CD4-positive, alpha-beta T cell (primary cell): ENCODE results near the gene CMIP. TPM values are rescaled to one million over a fixed set of nuclear protein-coding genes. Genes with fewer than 3 reads are reported as not detected.

ENCODE experiments used
- ATAC-seq: fragments of 200-7000 bp; cut with Tn5 transposase; one replicate; pipeline ENCODE4 v1.10.0; 2022; ENCODE audit warnings: mild to moderate bottlenecking; ENCODE audit not compliant: poor library complexity
- CTCF ChIA-PET: fragments of 350-600 bp; sonication (Branson Sonifier 250); formaldehyde crosslinking; loops from one replicate; lab custom pipeline; 2021; ENCODE audit warnings: antibody characterized with exemption, inconsistent platforms; lab: Charles Lee
- POLR2A ChIA-PET: fragments of 350-600 bp; sonication (Branson Sonifier 250); formaldehyde crosslinking; loops from one replicate; lab custom pipeline; 2021; ENCODE audit warnings: antibody characterized with exemption, inconsistent platforms; lab: Charles Lee
- DNase-seq, 14 experiments: peaks; one replicate each; pipeline ENCODE4 v3.0.0-alpha.2; 2013 to 2020; ENCODE audit warnings: mixed read lengths in 2 of 14
- H3K27ac ChIP-seq, 2 donors: one replicate each; pipeline versions ENCODE4 v1.5.1 to v1.7.0; 2013; ENCODE audit warnings: low read length in 2 of 2, low read depth in 1 of 2, mild to moderate bottlenecking in 1 of 2
- H3K27me3 ChIP-seq, 2 experiments: 1 replicate in 1 of 2; 2 replicates in 1 of 2; pipeline versions ENCODE4 v1.6.1 to v1.7.0; 2013; ENCODE audit warnings: low read length in 2 of 2, control low read depth in 1 of 2, mild to moderate bottlenecking in 1 of 2, moderate library complexity in 1 of 2; ENCODE audit not compliant: insufficient read depth in 2 of 2, control insufficient read depth in 1 of 2
- H3K36me3 ChIP-seq: one replicate; pipeline ENCODE4 v1.6.1; 2013; ENCODE audit warnings: low read length, control low read depth; ENCODE audit not compliant: insufficient read depth
- H3K4me1 ChIP-seq: one replicate; pipeline ENCODE4 v1.6.1; 2013; ENCODE audit warnings: low read length, control low read depth; ENCODE audit not compliant: insufficient read depth
- H3K4me3 ChIP-seq: one replicate; pipeline ENCODE4 v1.5.1; 2013; ENCODE audit warnings: mild to moderate bottlenecking, low read length, moderate library complexity
- H3K9me3 ChIP-seq, 2 experiments: 1 replicate in 1 of 2; 2 replicates in 1 of 2; pipeline versions ENCODE4 v1.6.1 to v1.7.0; 2013; ENCODE audit warnings: low read length in 2 of 2, mild to moderate bottlenecking in 2 of 2, control low read depth in 1 of 2, moderate library complexity in 1 of 2; ENCODE audit not compliant: control insufficient read depth in 1 of 2, insufficient read depth in 1 of 2
- H3K27ac Mint-ChIP-seq: one replicate; pipeline ENCODE4 v1.8.0; 2020; ENCODE audit warnings: mixed read lengths
- H3K27me3 Mint-ChIP-seq: one replicate; pipeline ENCODE4 v1.8.0; 2021; ENCODE audit warnings: mixed read lengths
- H3K36me3 Mint-ChIP-seq: one replicate; pipeline ENCODE4 v1.8.0; 2021; ENCODE audit warnings: low read depth, mixed read lengths
- H3K4me1 Mint-ChIP-seq: one replicate; pipeline ENCODE4 v1.8.0; 2021; ENCODE audit warnings: low read depth, mixed read lengths
- H3K4me3 Mint-ChIP-seq: one replicate; pipeline ENCODE4 v1.8.0; 2020; ENCODE audit warnings: mild to moderate bottlenecking, mixed read lengths
- H3K9me3 Mint-ChIP-seq: one replicate; pipeline ENCODE4 v1.8.0; 2020; ENCODE audit warnings: mixed read lengths
- CTCF ChIP-seq: fragments of 200-600 bp; IDR thresholded peaks from one replicate; pipeline ENCODE4 v1.8.0; 2022; ENCODE audit warnings: antibody characterized with exemption, mild to moderate bottlenecking
- intact Hi-C, 2 experiments: fragments of 100-400 bp; cut with DNase I in 1 of 2; cut with micrococcal nuclease in 1 of 2; formaldehyde crosslinking; loops; one replicate each; pipeline versions ENCODE4 v1.15.1 to v1.9.0; 2023 to 2025; cut with DNase I, micrococcal nuclease
- total RNA-seq, 174 experiments: library from RNA in 2 of 174; stranded (reverse) in 2 of 174; gene quantifications; one replicate each; pipeline ENCODE4 v1.2.3 and lab custom pipeline; 2021 to 2026

CMIP gene
- total RNA-seq, 2 experiments from 2014 or later: 33.5 to 35.3 TPM

DNA sequence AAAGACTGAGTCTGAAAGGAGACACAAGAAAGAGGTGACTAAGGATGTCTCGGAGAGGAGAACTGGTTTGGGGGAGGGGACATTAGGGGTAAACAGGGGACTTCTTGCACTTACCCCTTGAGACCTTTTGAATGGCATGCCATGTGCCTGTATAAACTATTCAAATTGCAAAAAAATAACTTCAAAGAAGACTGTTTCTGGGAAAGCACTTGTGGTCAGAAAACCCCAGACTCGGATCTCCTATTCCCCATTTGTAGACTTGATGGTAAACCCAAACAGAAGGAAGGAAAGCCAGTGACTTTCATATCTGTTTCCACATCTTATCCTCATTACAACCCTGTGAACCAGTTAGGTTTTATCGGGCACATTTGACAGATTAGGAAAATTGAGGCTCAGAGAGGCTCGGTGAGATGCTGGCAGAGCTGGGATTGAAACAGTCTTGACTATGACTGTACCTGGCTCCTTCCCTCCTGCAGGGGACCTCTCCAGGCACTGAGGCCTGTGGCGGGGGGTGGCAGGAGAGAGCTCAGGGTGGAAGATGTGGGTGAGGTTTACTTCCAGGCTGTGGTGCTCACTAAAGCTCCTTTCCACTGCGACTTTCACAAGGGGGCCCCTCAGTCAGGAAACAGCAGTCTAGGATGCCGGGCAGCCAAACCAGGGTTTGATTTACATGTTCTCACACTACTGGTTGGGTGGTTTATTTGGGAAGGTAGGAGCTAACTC, 304.0 kb downstream of the CMIP start:
- H3K9me3 Mint-ChIP-seq: no peaks in the 10 kb centered on the region
- H3K27me3 ChIP-seq: no peaks in the 10 kb centered on the region
- no peak for TF ChIP-seq CTCF
- peaks cover 10% of the 10 kb centered on the region for H3K4me1 Mint-ChIP-seq
- H3K27ac Mint-ChIP-seq: no peak overlapping the region
- no peak overlapping the region for H3K27ac ChIP-seq
- no peaks in the 10 kb centered on the region for H3K9me3 ChIP-seq
- POLR2A ChIA-PET: no interaction called here
- H3K4me3 ChIP-seq: no peak overlapping the region
- ATAC-seq (no peak), DNase-seq (no peak)
- intact Hi-C loops: loop anchor here in 1 of 2 experiments (5.0 kb wide), 1 partner anchor 264 kb away; the partner anchor contains the start of gene SDR42E1
- no peaks in the 10 kb centered on the region for H3K27me3 Mint-ChIP-seq
- H3K36me3 ChIP-seq: no peaks in the 10 kb centered on the region
- no peak overlapping the region for H3K4me3 Mint-ChIP-seq
- CTCF ChIA-PET: no interaction called here
- H3K4me1 ChIP-seq: peaks cover 14% of the 10 kb centered on the region
- no peaks in the 10 kb centered on the region for H3K36me3 Mint-ChIP-seq

- H3K27me3 ChIP-seq: no peaks in the 10 kb centered on the region
- no peaks in the 10 kb centered on the region for H3K4me1 Mint-ChIP-seq
- no peak overlapping the region for H3K4me3 Mint-ChIP-seq
- CTCF ChIA-PET: no interaction called here
- TF ChIP-seq CTCF: no peak
- no peaks in the 10 kb centered on the region for H3K36me3 ChIP-seq
- DNase-seq: peak in 3 of 14 experiments; percentile 37 to 66 (median 56)
- POLR2A ChIA-PET: no interaction called here
- intact Hi-C loops: loop anchor here in 1 of 2 experiments (5.0 kb wide), 1 partner anchor 410 kb away; no protein-coding TSS in a partner anchor
- no peaks in the 10 kb centered on the region for H3K27me3 Mint-ChIP-seq
- H3K4me3 ChIP-seq: no peak overlapping the region
- ATAC-seq: no peak
- no peaks in the 10 kb centered on the region for H3K36me3 Mint-ChIP-seq
- H3K4me1 ChIP-seq: peaks cover 5% of the 10 kb centered on the region
- no peak overlapping the region for H3K27ac ChIP-seq
- no peaks in the 10 kb centered on the region for H3K9me3 Mint-ChIP-seq
- H3K27ac Mint-ChIP-seq: no peak overlapping the region
- no peaks in the 10 kb centered on the region for H3K9me3 ChIP-seq
Observed at GRCh38 chr16:81752225-81752875, 307.7 kb downstream of the CMIP start.

- Mint-ChIP-seq H3K4me3 (no peak overlapping the region), H3K36me3 (no peaks in the 10 kb centered on the region), H3K27me3 (no peaks in the 10 kb centered on the region), H3K9me3 (no peaks in the 10 kb centered on the region), H3K4me1 (no peaks in the 10 kb centered on the region), H3K27ac (no peak overlapping the region)
- intact Hi-C loops: loop anchor here in 1 of 2 experiments (5.0 kb wide), 1 partner anchor 409 kb away; no protein-coding TSS in a partner anchor
- DNase-seq: no peak
- no peak for TF ChIP-seq CTCF
- no peaks in the 10 kb centered on the region for H3K27me3 ChIP-seq
- H3K4me1 ChIP-seq: peaks cover 5% of the 10 kb centered on the region
- no peak overlapping the region for H3K27ac ChIP-seq
- no peaks in the 10 kb centered on the region for H3K36me3 ChIP-seq
- ChIA-PET CTCF (no interaction called here), POLR2A (no interaction called here)
- no peak overlapping the region for H3K4me3 ChIP-seq
- ATAC-seq: no peak
- H3K9me3 ChIP-seq: no peaks in the 10 kb centered on the region
Observed at GRCh38 chr16:81752876-81753227, 308.2 kb downstream of the CMIP start.
